Measurements from ENCODE around the gene TWNK. TPM values are rescaled to one million over a fixed set of nuclear protein-coding genes. Genes with fewer than 3 reads are reported as not detected.

TWNK gene
- total RNA-seq, 3 donors from 2014 or later (not counting 1 experiment from before 2014, with no cell fraction given), result 2.2 to 3.6 (median 3.3) TPM

- no peak overlapping the region for H3K4me3 ChIP-seq (ENCODE audit: low read length)
- H3K27me3 Mint-ChIP-seq (ENCODE audit: low read depth in 2 of 2), result no peaks in the 10 kb centered on the region
- no peaks in the 10 kb centered on the region for H3K36me3 Mint-ChIP-seq
- no peaks in the 10 kb centered on the region for H3K4me1 Mint-ChIP-seq
- no peak overlapping the region for H3K27ac ChIP-seq (ENCODE audit: low read length)
- H3K36me3 ChIP-seq (ENCODE audit: control insufficient read depth, insufficient read depth, low read length), result peaks cover 77% of the 10 kb centered on the region
- intact Hi-C loops (cut with micrococcal nuclease), result no loop called here
- no peak for DNase-seq
- H3K4me1 ChIP-seq (ENCODE audit: control insufficient read depth, insufficient read depth, low read length), result no peaks in the 10 kb centered on the region
- peak overlapping the region; percentile 54 to 64 for H3K27ac Mint-ChIP-seq
- no peaks in the 10 kb centered on the region for H3K27me3 ChIP-seq (ENCODE audit: control insufficient read depth, insufficient read depth, low read length)
- no peaks in the 10 kb centered on the region for H3K9me3 ChIP-seq (ENCODE audit: control insufficient read depth, insufficient read depth, low read length)
- TF ChIP-seq CTCF (IDR thresholded peaks at IDR 0.05), result no peak
- no peak for ATAC-seq
- H3K4me3 Mint-ChIP-seq, result no peak overlapping the region
- H3K9me3 Mint-ChIP-seq, result no peaks in the 10 kb centered on the region
Observed at GRCh38 chr10:100943508-100943907, 43.8 kb upstream of the TWNK start.

GRCh38 chr10:100945754-100946153, 41.6 kb upstream of the TWNK start:
- H3K4me1 Mint-ChIP-seq, result no peaks in the 10 kb centered on the region
- no peak overlapping the region for H3K27ac ChIP-seq (ENCODE audit: low read length)
- DNase-seq (no peak), ATAC-seq (no peak)
- H3K27ac Mint-ChIP-seq, result no peak overlapping the region
- no peak for TF ChIP-seq CTCF (IDR thresholded peaks at IDR 0.05)
- H3K36me3 Mint-ChIP-seq, result no peaks in the 10 kb centered on the region
- intact Hi-C loops (cut with micrococcal nuclease), result no loop called here
- H3K36me3 ChIP-seq (ENCODE audit: control insufficient read depth, insufficient read depth, low read length), result peaks cover 74% of the 10 kb centered on the region
- H3K27me3 ChIP-seq (ENCODE audit: control insufficient read depth, insufficient read depth, low read length), result no peaks in the 10 kb centered on the region
- no peaks in the 10 kb centered on the region for H3K9me3 Mint-ChIP-seq
- no peaks in the 10 kb centered on the region for H3K9me3 ChIP-seq (ENCODE audit: control insufficient read depth, insufficient read depth, low read length)
- no peaks in the 10 kb centered on the region for H3K27me3 Mint-ChIP-seq (ENCODE audit: low read depth in 2 of 2)
- H3K4me1 ChIP-seq (ENCODE audit: control insufficient read depth, insufficient read depth, low read length), result no peaks in the 10 kb centered on the region
- no peak overlapping the region for H3K4me3 Mint-ChIP-seq
- H3K4me3 ChIP-seq (ENCODE audit: low read length), result no peak overlapping the region

GRCh38 chr10:100948916-100949315, 38.4 kb upstream of the TWNK start:
- DNase-seq, result no peak
- H3K9me3 ChIP-seq (ENCODE audit: control insufficient read depth, insufficient read depth, low read length), result no peaks in the 10 kb centered on the region
- TF ChIP-seq CTCF (IDR thresholded peaks at IDR 0.05), result no peak
- Mint-ChIP-seq H3K9me3 (no peaks in the 10 kb centered on the region), H3K4me1 (no peaks in the 10 kb centered on the region), H3K4me3 (no peak overlapping the region), H3K27ac (no peak overlapping the region), H3K27me3 (ENCODE audit: low read depth in 2 of 2) (no peaks in the 10 kb centered on the region), H3K36me3 (no peaks in the 10 kb centered on the region)
- intact Hi-C loops (cut with micrococcal nuclease), result no loop called here
- no peak for ATAC-seq
- no peaks in the 10 kb centered on the region for H3K27me3 ChIP-seq (ENCODE audit: control insufficient read depth, insufficient read depth, low read length)
- H3K4me1 ChIP-seq (ENCODE audit: control insufficient read depth, insufficient read depth, low read length), result no peaks in the 10 kb centered on the region
- H3K27ac ChIP-seq (ENCODE audit: low read length), result no peak overlapping the region
- H3K4me3 ChIP-seq (ENCODE audit: low read length), result no peak overlapping the region
- peaks cover 62% of the 10 kb centered on the region for H3K36me3 ChIP-seq (ENCODE audit: control insufficient read depth, insufficient read depth, low read length)
- 100% methylated on average over 2 of the region's 3 CpGs for WGBS (ENCODE audit: insufficient coverage)

GRCh38 chr10:100960251-100960650, 27.1 kb upstream of the TWNK start:
- DNase-seq (no peak), ATAC-seq (no peak)
- no peaks in the 10 kb centered on the region for H3K27me3 Mint-ChIP-seq (ENCODE audit: low read depth in 2 of 2)
- no peaks in the 10 kb centered on the region for H3K9me3 ChIP-seq (ENCODE audit: control insufficient read depth, insufficient read depth, low read length)
- H3K4me1 ChIP-seq (ENCODE audit: control insufficient read depth, insufficient read depth, low read length), result no peaks in the 10 kb centered on the region
- intact Hi-C loops (cut with micrococcal nuclease), result no loop called here
- peak overlapping the region in 1 of 2 donors; percentile 5 for H3K27ac Mint-ChIP-seq
- no peaks in the 10 kb centered on the region for H3K9me3 Mint-ChIP-seq
- H3K4me3 ChIP-seq (ENCODE audit: low read length), result no peak overlapping the region
- H3K36me3 Mint-ChIP-seq, result peaks cover 34% of the 10 kb centered on the region
- no peaks in the 10 kb centered on the region for H3K4me1 Mint-ChIP-seq
- TF ChIP-seq CTCF (IDR thresholded peaks at IDR 0.05), result no peak
- H3K27ac ChIP-seq (ENCODE audit: low read length), result no peak overlapping the region
- H3K4me3 Mint-ChIP-seq, result no peak overlapping the region
- H3K27me3 ChIP-seq (ENCODE audit: control insufficient read depth, insufficient read depth, low read length), result no peaks in the 10 kb centered on the region
- peaks cover 73% of the 10 kb centered on the region for H3K36me3 ChIP-seq (ENCODE audit: control insufficient read depth, insufficient read depth, low read length)
